K562 (cell line): ENCODE data around the gene SATB2. TPM values are rescaled to one million over a fixed set of nuclear protein-coding genes. Genes with fewer than 3 reads are reported as not detected.

Experiments used
- ATAC-seq: fragments of 200-7000 bp; cut with Tn5 transposase; 3 replicates; pipeline ENCODE4 v1.9.1; 2020; ENCODE audit warnings: moderate library complexity
- BruUV-seq: library from RNA; stranded (reverse); fragments of 400-500 nt; replicated peaks from 2 replicates; lab custom pipeline; 2021; lab: Mats Ljungman, UMichigan
- CTCF ChIA-PET: fragments of 300-600 bp; formaldehyde crosslinking; extraction: SDS; loops from one replicate; lab custom pipeline; 2021; ENCODE audit warnings: low intra/inter-chr PET ratio; lab: Yijun Ruan, JAX
- POLR2A ChIA-PET: fragments of 300-600, 350-650 bp; sonication (Branson Sonifier 250); formaldehyde crosslinking; extraction: SDS; loops from one replicate; lab custom pipeline; 2021; ENCODE audit warnings: antibody characterized with exemption, inconsistent platforms; lab: Yijun Ruan, JAX
- DNase-seq, 4 experiments: peaks; one replicate each; pipeline versions ENCODE4 v3.0.0 to v3.0.0-alpha.2; 2011 to 2018; ENCODE audit warnings: low spot score in 3 of 4, mixed read lengths in 3 of 4; ENCODE audit errors: extremely low read depth in 1 of 4
- FAIRE-seq: peaks from 2 replicates; lab custom pipeline; 2011; peaks lifted over from hg19 to GRCh38; lab: Jason Lieb, UNC
- H2AFZ ChIP-seq: 2 replicates; pipeline ENCODE4 v1.6.0; 2011; ENCODE audit warnings: low read depth, low read length, control low read depth, inconsistent platforms
- H3K27ac ChIP-seq: fragments of 200-600 bp; 3 replicates; pipeline ENCODE4 v1.8.0; 2011; ENCODE audit warnings: low read depth, mild to moderate bottlenecking, control low read depth, inconsistent platforms, low read length, moderate library complexity, mixed read lengths; ENCODE audit errors: extremely low read depth
- H3K27me3 ChIP-seq, 2 experiments: fragments of 300-600 bp in 1 of 2; 2 replicates in 1 of 2; 3 replicates in 1 of 2; pipeline versions ENCODE4 v1.6.0 to v1.8.0; 2011; ENCODE audit warnings: inconsistent platforms in 2 of 2, low read length in 2 of 2, mild to moderate bottlenecking in 1 of 2, mixed read lengths in 1 of 2, moderate library complexity in 1 of 2; ENCODE audit not compliant: control insufficient read depth in 2 of 2, insufficient read depth in 2 of 2
- H3K36me3 ChIP-seq: fragments of 300-600 bp; 3 replicates; pipeline ENCODE4 v1.8.0; 2011; ENCODE audit warnings: mild to moderate bottlenecking, low read length, inconsistent platforms; ENCODE audit not compliant: control insufficient read depth, insufficient read depth
- H3K4me1 ChIP-seq, 2 experiments: fragments of 200-600 bp in 1 of 2; replicated peaks in 1 of 2; 2 replicates in 1 of 2; 3 replicates in 1 of 2; pipeline versions ENCODE4 v1.5.1 to v1.8.0; 2011; ENCODE audit warnings: inconsistent platforms in 2 of 2, low read length in 2 of 2, mild to moderate bottlenecking in 1 of 2, mixed read lengths in 1 of 2, moderate library complexity in 1 of 2; ENCODE audit not compliant: control insufficient read depth in 2 of 2, insufficient read depth in 2 of 2
- H3K4me2 ChIP-seq: 2 replicates; pipeline ENCODE4 v1.6.1; 2011; ENCODE audit warnings: low read length, control low read depth, inconsistent platforms, mixed read lengths; ENCODE audit not compliant: insufficient read depth
- H3K4me3 ChIP-seq: fragments of 200-600 bp; sonication (generic), shearing (Covaris generic); 2 replicates; pipeline ENCODE4 v1.5.1; 2016; ENCODE audit warnings: control low read depth, inconsistent platforms
- H3K79me2 ChIP-seq: fragments of 200-600 bp; 3 replicates; pipeline ENCODE4 v1.8.0; 2011; ENCODE audit warnings: low read length, inconsistent platforms; ENCODE audit not compliant: control insufficient read depth, insufficient read depth
- H3K9ac ChIP-seq, 2 experiments: 2 replicates each; pipeline versions ENCODE4 v1.6.0 to v1.6.1; 2011; ENCODE audit warnings: low read depth in 2 of 2, low read length in 2 of 2, control low read depth in 1 of 2, inconsistent platforms in 1 of 2, mild to moderate bottlenecking in 1 of 2, mixed read lengths in 1 of 2; ENCODE audit not compliant: insufficient read depth in 1 of 2
- H3K9me1 ChIP-seq: one replicate; pipeline ENCODE4 v1.6.0; 2011; ENCODE audit warnings: inconsistent platforms, mild to moderate bottlenecking, low read length, moderate library complexity; ENCODE audit not compliant: control insufficient read depth, insufficient read depth
- H3K9me3 ChIP-seq: replicated peaks from 2 replicates; pipeline ENCODE4 v1.5.1; 2011; ENCODE audit warnings: low read depth, low read length, inconsistent platforms; ENCODE audit not compliant: control insufficient read depth, insufficient read depth
- H4K20me1 ChIP-seq: replicated peaks from 2 replicates; pipeline ENCODE4 v1.6.1; 2011; ENCODE audit warnings: low read length, inconsistent platforms, mixed read lengths; ENCODE audit not compliant: control insufficient read depth, insufficient read depth
- BHLHE40 ChIP-seq: IDR thresholded peaks from 2 replicates; pipeline ENCODE4 v1.6.1; 2011; ENCODE audit warnings: low read length, improper control_type of control experiment
- TCF7L2 ChIP-seq: fragments of 150-350 bp; IDR thresholded peaks from 2 replicates; pipeline ENCODE4 v1.6.1; 2016; ENCODE audit warnings: low read depth, mild to moderate bottlenecking, low read length, moderate library complexity
- WGBS: fragments of 100-300 bp; shearing (Covaris generic); methylation state at CpG from one replicate; pipeline ENCODE4 v1.1.6; 2016; ENCODE audit warnings: low coverage, mixed read lengths; ENCODE audit not compliant: insufficient coverage; ENCODE audit errors: missing lambda C conversion rate; 5-methylcytosine and 5-hydroxymethylcytosine counted together
- in situ Hi-C: fragments of 300-500 bp; cut with MboI; formaldehyde crosslinking; loops from 4 replicates; pipeline ENCODE4 v1.15.0; 2018; ENCODE audit warnings: inconsistent platforms, mixed read lengths
- intact Hi-C: fragments of 100-400 bp; cut with micrococcal nuclease; formaldehyde crosslinking; loops from 2 replicates; pipeline ENCODE4 v1.14.2; 2022
- polyA plus RNA-seq, 8 experiments: library from polyadenylated mRNA; depleted of rRNA in 4 of 8; stranded (reverse) in 5 of 8; unstranded in 3 of 8; fragments of >200 nt; fragmentation: Nextera tagmentation in 2 of 8; fragmentation: Illumina TruSeq in 1 of 8; extraction: Ambion mirVana in 2 of 8; extraction: Trizol in 1 of 8; gene quantifications; 2 replicates each; pipeline versions ENCODE4 v1.2.1 to v1.2.3, GENCODE V29; 2011 to 2014; ENCODE audit warnings: inconsistent platforms in 1 of 8, missing spikeins in 1 of 8
- total RNA-seq, 7 experiments: library from RNA; depleted of rRNA in 6 of 7; stranded (reverse); fragments of >200 nt in 6 of 7; fragmentation: Illumina TruSeq in 2 of 7; extraction: Trizol in 2 of 7; gene quantifications; 2 replicates each; pipeline versions ENCODE4 v1.2.1 to v1.2.3, GENCODE V29; 2011 to 2021; ENCODE audit warnings: low replicate concordance in 1 of 7
- TF ChIP-seq, protein P1 (sequence below): fragments of 450-650 bp; IDR thresholded peaks from 2 replicates; pipeline ENCODE4 v1.6.1; 2017; ENCODE audit warnings: antibody characterized with exemption, mild to moderate bottlenecking
- TF ChIP-seq, protein P2 (sequence below): fragments of 250-450 bp; sonication (Bioruptor Pico); IDR thresholded peaks from 2 replicates; pipeline ENCODE4 v1.8.0; 2022; ENCODE audit warnings: inconsistent platforms, mild to moderate bottlenecking, moderate library complexity, borderline replicate concordance

SATB2 gene
- total and polyA plus RNA-seq, 9 of the 15 experiments (the other 6 are each of a cell fraction or from before 2014, with no cell fraction given) = 4.5 to 34.0 (median 15.1) TPM

DNA sequence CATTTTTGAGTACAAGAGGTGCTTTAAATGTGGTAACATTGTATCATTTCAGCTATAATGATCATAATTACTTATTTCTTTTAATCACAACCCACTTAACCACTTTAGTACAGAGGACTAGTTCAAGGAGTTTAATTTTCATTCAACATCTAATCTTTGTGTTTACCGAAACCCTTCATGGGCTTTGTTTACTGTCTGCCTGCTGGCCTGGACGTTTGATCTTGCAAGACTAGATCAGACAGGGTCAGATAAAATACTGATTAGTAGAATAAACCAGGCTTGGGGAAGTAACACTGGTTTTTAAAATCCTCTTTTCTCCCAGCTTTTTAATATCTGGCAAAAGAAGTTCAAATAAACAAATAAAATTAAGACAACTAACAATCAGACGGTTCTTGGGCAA, 93.6 kb downstream of the SATB2 start:
- no peak for ATAC-seq
- intact Hi-C loops = no loop called here
- no TSS peak for BruUV-seq
- H3K27me3 ChIP-seq = no peaks in the 10 kb centered on the region
- FAIRE-seq = no peak
- H3K4me3 ChIP-seq = no peak overlapping the region
- ChIA-PET POLR2A (no interaction called here), CTCF (no interaction called here)
- no peaks in the 10 kb centered on the region for H3K4me1 ChIP-seq
- in situ Hi-C loops = no loop called here
- no peak overlapping the region for H3K9ac ChIP-seq
- no peaks in the 10 kb centered on the region for H3K9me3 ChIP-seq
- H4K20me1 ChIP-seq = no peaks in the 10 kb centered on the region; the same call in 1 of the 2 replicates
- peaks cover 49% of the 10 kb centered on the region for H3K36me3 ChIP-seq
- H3K27ac ChIP-seq = no peak overlapping the region
- H3K9me1 ChIP-seq = no peaks in the 10 kb centered on the region
- no peak for DNase-seq
- WGBS = 73% methylated on average over 3 of the region's 3 CpGs
- H3K79me2 ChIP-seq = no peaks in the 10 kb centered on the region; the same call in 2 of the 3 replicates
- no peak overlapping the region for H2AFZ ChIP-seq
- no peak overlapping the region for H3K4me2 ChIP-seq
- TF ChIP-seq BHLHE40 = no peak
- TF ChIP-seq, protein P1, sequence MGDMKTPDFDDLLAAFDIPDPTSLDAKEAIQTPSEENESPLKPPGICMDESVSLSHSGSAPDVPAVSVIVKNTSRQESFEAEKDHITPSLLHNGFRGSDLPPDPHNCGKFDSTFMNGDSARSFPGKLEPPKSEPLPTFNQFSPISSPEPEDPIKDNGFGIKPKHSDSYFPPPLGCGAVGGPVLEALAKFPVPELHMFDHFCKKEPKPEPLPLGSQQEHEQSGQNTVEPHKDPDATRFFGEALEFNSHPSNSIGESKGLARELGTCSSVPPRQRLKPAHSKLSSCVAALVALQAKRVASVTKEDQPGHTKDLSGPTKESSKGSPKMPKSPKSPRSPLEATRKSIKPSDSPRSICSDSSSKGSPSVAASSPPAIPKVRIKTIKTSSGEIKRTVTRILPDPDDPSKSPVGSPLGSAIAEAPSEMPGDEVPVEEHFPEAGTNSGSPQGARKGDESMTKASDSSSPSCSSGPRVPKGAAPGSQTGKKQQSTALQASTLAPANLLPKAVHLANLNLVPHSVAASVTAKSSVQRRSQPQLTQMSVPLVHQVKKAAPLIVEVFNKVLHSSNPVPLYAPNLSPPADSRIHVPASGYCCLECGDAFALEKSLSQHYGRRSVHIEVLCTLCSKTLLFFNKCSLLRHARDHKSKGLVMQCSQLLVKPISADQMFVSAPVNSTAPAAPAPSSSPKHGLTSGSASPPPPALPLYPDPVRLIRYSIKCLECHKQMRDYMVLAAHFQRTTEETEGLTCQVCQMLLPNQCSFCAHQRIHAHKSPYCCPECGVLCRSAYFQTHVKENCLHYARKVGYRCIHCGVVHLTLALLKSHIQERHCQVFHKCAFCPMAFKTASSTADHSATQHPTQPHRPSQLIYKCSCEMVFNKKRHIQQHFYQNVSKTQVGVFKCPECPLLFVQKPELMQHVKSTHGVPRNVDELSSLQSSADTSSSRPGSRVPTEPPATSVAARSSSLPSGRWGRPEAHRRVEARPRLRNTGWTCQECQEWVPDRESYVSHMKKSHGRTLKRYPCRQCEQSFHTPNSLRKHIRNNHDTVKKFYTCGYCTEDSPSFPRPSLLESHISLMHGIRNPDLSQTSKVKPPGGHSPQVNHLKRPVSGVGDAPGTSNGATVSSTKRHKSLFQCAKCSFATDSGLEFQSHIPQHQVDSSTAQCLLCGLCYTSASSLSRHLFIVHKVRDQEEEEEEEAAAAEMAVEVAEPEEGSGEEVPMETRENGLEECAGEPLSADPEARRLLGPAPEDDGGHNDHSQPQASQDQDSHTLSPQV = no peak
- TF ChIP-seq, protein P2, sequence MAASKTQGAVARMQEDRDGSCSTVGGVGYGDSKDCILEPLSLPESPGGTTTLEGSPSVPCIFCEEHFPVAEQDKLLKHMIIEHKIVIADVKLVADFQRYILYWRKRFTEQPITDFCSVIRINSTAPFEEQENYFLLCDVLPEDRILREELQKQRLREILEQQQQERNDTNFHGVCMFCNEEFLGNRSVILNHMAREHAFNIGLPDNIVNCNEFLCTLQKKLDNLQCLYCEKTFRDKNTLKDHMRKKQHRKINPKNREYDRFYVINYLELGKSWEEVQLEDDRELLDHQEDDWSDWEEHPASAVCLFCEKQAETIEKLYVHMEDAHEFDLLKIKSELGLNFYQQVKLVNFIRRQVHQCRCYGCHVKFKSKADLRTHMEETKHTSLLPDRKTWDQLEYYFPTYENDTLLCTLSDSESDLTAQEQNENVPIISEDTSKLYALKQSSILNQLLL (CRISPR knock-in tag) = no peak
- no peak for TF ChIP-seq TCF7L2
